GM18519 (cell line): Measurements from ENCODE around the gene SCAMP2.
A peak's percentile ranks its signal among the peaks of the same experiment; 100 is the strongest.

Experiments used
- ATAC-seq: cut with Tn5 transposase; IDR thresholded peaks from one replicate; pipeline ENCODE4 v1.9.1; 2021; ENCODE audit warnings: mild to moderate bottlenecking, moderate library complexity; ENCODE audit not compliant: unreplicated experiment, low FRiP score

The SCAMP2 gene

DNA sequence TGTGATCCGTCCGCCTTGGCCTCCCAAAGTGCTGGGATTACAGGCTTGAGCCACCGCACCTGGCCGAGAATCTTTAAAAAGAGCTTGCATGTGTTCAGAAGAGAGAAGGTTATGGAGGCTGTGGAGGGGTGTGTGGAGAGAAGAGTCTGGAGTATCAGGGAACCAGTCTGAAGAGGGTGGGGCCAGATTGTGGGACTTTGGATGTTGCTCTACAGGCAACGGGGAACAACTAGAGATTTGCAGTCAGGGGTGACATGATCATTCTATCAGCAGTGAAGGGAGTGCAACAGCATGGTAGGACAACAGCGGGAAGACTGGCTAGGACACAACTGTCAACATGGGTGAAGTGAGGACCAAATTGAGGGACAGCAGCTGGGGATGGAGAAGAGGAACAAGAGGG lies 8.9 kb downstream of the SCAMP2 start:
- no peak for ATAC-seq

GRCh38 chr15:74863239-74864056 lies 9.7 kb downstream of the SCAMP2 start:
- ATAC-seq = no peak

DNA sequence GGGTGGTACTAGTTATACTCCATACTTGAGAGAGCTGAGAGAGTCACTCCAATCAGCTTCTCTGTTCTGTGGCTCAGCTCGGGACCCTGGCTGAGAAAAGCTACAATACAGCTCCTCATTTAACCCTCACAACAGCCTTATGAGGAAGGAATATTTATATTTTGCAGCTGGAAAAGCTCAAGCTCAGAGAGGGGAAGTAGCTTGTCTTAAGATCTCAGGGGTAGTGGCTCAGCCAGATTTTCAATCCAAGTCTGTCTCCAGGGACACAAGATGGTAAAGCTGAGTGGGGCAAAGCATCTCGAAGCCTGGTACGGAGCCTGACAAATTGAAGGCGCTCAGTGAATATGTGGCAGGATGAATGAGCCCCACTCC lies 14.8 kb downstream of the SCAMP2 start:
- no peak for ATAC-seq

- no peak for ATAC-seq
Observed at GRCh38 chr15:74857671-74858368, 15.3 kb downstream of the SCAMP2 start.

- ATAC-seq = no peak
Observed at GRCh38 chr15:74857082-74857655, 16.0 kb downstream of the SCAMP2 start.

GRCh38 chr15:74856537-74856936 lies 16.6 kb downstream of the SCAMP2 start:
- ATAC-seq = no peak

GRCh38 chr15:74855857-74856256 lies 17.3 kb downstream of the SCAMP2 start:
- no peak for ATAC-seq

GRCh38 chr15:74854453-74855022 lies 18.6 kb downstream of the SCAMP2 start:
- ATAC-seq = no peak

DNA sequence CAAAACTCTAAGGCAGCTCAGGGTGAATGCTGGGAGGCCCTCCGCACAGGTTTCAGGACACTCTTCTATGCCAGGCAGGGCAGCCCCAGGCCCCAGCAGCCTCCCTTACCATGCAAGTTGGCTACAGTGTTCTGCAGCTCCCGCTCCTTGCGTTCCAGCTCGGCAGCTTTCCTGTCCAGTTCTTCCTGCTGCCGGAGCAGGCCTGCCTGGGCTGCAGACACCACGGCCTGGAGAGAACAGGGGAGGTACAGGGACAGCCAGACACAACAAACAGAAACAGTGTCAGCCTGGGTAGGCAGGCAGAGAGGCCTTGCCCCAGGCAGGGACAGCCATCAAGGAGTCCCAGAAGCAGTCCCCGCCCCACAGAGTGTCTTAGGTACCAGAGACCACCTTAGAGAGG lies 21.2 kb downstream of the SCAMP2 start:
- ATAC-seq = no peak

- no peak for ATAC-seq
Observed at GRCh38 chr15:74850393-74850792, 22.8 kb downstream of the SCAMP2 start.

DNA sequence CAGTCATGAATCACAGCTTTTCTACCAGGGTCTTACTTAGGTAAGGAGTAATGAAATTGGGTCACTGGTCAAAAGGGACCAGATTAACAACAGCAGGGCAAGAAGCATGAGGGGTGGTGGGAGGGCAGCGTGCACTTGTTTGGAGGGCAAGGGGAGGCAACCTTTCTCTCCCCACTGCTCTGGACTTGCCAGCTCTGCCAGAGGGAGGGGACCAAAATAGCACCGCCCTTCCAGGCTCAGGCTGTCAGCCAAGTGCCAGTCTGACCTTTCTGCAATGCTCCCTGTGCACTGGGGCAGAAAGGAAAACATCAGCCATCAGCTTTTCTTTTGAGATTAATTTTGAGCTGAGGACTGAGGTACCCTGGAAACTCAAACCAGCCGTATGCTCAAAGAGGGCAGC lies 25.7 kb downstream of the SCAMP2 start:
- ATAC-seq = no peak

DNA sequence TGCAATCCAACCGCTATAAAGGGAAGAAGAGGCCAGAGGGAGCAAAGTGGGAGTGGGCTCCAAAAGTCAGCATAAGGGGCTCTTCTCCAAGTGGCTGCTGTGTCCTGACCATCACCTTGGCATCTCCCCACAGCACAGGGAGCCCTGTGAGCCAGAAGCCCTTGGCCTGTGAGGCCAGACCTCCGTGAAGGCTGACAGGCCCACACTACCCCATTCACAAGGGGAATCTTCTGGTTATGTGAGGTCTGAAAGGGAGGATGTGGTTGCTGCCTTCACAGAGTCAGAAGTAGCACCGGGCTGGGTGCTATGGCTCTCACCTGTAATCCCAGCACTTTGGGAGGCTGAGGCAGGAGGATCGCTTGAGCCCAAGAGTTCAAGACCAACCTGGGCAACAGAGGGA lies 27.6 kb downstream of the SCAMP2 start:
- no peak for ATAC-seq

DNA sequence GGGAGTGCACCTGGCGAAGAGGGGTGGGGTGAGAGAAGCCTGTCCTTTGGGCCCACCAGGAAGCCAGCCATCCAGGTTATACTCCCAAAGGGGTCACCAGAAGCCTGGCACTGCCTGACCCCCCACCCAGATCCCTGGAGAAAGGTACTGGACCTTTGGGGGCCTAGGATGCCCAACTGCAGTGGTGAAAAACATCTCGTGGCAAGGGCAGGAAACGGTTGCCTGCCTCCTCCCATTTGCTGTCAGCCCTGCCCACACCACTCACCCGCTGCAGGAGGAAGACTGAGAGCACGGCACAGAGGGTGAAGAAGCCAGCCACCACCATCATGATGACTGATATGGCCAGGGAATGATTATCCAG lies 28.0 kb downstream of the SCAMP2 start:
- ATAC-seq = no peak

- ATAC-seq = no peak
Observed at GRCh38 chr15:74844319-74845207, 28.6 kb downstream of the SCAMP2 start.

DNA sequence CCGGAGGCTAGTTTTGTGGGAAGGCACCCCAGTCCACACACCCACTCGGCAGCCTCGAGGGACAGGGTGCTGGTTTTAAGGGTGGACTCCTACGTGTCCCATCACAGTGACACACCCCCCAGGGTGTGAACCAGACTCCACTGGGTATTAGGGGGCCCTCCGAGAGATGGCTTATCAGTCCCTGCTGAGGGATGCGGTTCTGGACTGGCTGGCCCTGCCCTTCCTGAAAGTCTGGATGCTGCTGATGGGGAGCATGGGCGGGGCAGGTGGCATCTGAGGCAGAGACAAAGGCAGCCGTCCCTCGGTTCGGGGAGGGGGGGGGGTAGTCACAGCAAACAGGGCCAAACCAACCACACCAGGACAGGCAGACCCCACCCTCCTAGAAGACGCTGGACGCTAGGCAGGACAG lies 29.3 kb downstream of the SCAMP2 start:
- ATAC-seq = no peak

GRCh38 chr15:74843445-74843828 lies 29.7 kb downstream of the SCAMP2 start:
- no peak for ATAC-seq

GRCh38 chr15:74842581-74843444 lies 30.4 kb downstream of the SCAMP2 start, which contains the start of gene ULK3:
Gene ULK3 (minus strand): TSS chr15:74843156. CDS start chr15:74843105, 51 bp downstream.
- ATAC-seq = peak; percentile 70

DNA sequence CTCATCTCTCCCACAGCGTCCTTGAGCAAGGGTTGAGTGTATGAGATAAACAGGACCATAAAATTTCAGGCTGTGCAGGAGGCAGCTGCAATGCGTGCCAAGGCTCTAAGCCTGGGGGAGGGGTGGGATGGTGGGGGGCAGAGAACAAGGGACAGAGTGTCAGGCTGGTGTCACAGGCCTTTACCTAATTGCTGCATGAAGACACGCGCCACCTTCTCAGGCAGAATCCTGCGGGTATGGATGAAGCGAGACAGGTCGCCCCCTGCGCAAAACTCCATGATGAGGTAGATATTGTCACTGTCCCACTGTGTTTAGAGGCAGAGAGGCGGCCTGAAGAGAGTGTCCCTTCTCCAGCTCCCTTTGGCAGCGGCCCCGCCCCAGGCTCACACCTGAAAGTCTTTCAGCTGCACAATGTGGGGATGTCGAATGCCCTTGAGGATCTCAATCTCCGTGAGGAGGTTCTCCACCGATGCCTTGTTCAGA lies 31.2 kb downstream of the SCAMP2 start:
- ATAC-seq = no peak
